ENCODE measurements around the gene SHH. TPM values are rescaled to one million over a fixed set of nuclear protein-coding genes. Genes with fewer than 3 reads are reported as not detected.

SHH gene
- total RNA-seq, 2 experiments from 2014 or later, result not detected

Other genes with a start within 250 kb of the SHH start
- gene RBM33, start 167.8 kb downstream of the SHH start, total RNA-seq, result 100 to 1,000 TPM; 119 to 122 TPM